GM18498 (cell line): ENCODE measurements around the gene MACF1.
"Not testable (repeated sequence)": the region's sequence is repeated elsewhere in the genome, so short reads cannot be mapped to it uniquely, and the experiment has no call there.

Experiments used
- ATAC-seq: cut with Tn5 transposase; IDR thresholded peaks from one replicate; pipeline ENCODE4 v1.9.1; 2021; ENCODE audit warnings: mild to moderate bottlenecking, moderate library complexity; ENCODE audit not compliant: unreplicated experiment

The MACF1 gene

DNA sequence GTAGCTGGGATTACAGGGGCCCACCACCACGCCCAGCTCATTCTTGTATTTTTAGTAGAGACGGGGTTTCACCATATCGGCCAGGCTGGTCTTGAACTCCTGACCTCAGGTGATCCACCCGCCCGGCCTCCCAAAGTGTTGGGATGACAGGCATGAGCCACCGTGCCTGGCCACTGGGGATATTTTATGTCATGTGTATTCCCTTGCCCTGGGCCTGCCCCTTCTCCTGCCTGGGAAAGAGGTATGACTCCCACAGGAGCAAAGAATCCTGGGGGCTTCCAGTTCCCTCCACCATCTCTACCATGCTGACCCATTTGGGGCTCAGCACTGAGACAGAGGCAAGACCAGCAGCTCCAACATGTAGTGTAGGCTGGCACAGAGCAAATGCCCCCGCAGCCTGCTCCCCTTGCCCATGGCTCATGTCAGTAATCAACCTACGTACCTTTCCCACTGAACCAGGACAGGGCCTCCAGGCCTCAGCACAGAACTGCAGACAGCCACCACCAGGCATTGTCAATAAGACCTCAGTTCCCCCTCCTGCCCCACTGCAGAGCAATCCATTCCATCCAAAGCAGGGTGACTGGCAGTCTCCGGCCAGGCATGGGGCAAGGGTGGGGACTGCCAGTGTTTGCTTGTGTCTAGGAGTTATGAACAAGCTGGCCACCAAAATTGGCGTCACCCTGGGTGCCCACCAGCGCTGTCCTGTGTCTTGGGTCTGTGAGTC, 322.1 kb downstream of the MACF1 start:
- no peak for ATAC-seq

DNA sequence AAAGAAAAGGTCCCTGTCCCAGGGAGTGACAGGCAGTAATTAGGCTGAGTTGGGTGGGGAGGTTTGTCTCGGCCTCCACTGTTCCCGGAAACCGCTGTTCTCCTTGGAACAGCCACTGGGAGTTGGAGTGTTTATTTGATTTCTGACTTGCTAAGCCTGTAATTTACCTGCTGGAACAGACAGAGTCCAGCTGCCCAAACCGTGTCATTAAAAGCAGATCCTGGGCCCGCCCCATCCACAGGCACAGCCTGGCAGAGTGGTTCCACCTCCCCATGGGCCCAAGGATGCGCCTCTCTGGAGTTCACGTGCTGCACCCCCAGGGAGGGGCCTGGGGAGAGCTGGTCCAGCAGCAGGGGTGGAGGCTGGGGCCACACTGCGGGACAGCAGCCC, 322.7 kb downstream of the MACF1 start:
- ATAC-seq = not testable (repeated sequence)

DNA sequence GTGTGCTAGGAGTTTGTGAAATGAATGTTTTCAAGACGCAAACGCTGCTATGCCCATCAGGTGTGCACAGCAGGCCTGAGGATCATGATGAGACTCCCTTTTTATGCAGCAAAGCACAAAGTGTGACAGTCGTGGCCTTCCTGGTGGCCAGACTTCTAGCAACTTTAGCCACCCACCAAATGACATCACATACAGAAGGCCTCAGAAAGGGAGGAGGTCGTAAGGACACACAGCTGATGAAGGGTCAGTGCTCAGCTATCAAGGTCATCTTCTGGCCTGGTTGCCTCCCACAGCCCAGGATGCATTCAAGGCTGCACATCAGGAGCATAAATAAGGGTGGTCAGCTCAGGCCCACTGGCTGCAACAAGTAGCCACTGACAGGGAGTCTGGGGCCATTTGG, 323.6 kb downstream of the MACF1 start:
- no peak for ATAC-seq

DNA sequence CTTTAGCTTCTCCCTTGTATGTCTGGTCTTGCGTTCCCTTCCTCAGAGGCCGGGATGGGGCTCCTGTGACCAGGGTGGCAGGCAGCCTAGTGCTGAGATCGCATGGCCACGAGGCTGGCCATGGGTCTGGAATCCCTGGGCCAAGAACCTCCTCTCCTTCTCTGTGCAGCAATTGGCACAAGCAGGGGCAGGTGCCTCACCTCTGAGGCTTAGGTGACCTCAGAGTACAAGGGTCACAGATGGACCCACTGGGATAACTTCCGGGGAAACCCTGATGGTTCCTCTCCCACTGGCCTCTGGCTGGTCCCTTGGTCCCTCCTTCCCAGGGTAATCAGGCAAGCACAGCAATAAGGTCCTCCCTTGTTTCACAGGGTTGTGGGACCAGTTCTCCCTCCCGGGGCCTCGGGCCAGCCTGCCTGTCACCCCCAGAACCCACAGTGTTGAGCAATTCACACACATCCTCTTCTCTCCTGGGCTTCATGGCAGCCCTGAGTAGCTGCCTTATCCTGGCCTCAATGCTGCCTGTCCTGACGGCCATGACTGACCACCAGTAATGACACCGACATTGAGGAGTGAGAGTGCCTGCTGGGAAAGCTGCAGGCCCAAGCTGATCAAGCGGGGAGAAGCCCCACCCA, 325.5 kb downstream of the MACF1 start:
- ATAC-seq = no peak

DNA sequence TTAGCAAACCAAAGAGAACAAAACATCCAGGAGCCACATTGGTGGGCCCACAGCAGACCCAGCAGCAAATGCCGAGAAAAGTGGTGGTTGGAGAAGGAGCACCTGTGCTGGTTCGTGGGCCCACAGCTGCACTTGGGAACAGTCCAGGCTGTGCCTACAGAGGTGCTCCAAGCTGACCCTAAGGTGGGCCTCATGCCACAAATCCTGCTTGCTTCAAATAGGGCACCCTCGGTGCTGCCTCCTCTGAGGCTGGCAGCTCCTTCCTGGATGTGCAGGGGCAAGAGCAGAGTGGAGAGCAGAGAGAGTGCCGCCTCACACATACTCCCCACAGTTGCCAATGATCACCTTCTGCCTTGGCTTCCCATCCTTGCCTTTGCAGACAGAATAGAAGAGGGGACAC, 327.0 kb downstream of the MACF1 start:
- no peak for ATAC-seq

DNA sequence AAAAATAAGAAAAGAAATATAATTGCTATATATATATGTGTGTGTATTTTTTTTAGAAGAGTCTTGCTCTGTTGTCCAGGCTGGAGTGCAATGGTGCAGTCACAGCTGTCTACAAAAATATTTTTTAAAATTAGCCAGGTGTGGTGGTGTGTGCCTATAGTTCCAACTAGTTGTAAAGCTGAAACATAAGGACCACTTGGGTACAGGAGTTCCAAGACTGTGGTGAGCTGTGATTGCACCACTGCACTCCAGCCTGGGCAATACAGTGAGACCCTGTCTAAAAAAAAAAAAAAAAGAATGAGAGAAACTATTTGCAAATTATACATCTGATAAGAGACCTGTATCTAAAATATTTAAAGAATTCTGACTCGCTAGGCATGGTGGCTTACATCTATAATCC, 328.9 kb downstream of the MACF1 start:
- no peak for ATAC-seq
